Skin of body (tissue), 2 donors: ENCODE data around the gene GJD3. TPM values are rescaled to one million over a fixed set of nuclear protein-coding genes. Genes with fewer than 3 reads are reported as not detected.
"Not testable (repeated sequence)": the region's sequence is repeated elsewhere in the genome, so short reads cannot be mapped to it uniquely, and the experiment has no call there.

Source experiments
- DNase-seq: peaks from one replicate; lab custom pipeline; 2025; lab: John Stamatoyannopoulos, UW
- total RNA-seq: library from RNA; depleted of rRNA; stranded (reverse); fragments of >200 nt; gene quantifications from one replicate; pipeline ENCODE4 v1.2.3, GENCODE V29; 2014

Gene GJD3
- not detected for total RNA-seq

GRCh38 chr17:40364121-40364861, at the start of gene GJD3:
TSS of gene GJD3 (minus strand) at chr17:40364737. CDS start at chr17:40363815, 922 bp downstream.
- no peak for DNase-seq

GRCh38 chr17:40414312-40414711, 49.8 kb upstream of the GJD3 start:
- DNase-seq: not testable (repeated sequence)

- DNase-seq: no peak
Observed at GRCh38 chr17:40412880-40413279, 48.3 kb upstream of the GJD3 start.

GRCh38 chr17:40411821-40412220, 47.3 kb upstream of the GJD3 start:
- DNase-seq: no peak

GRCh38 chr17:40410082-40410481, 45.5 kb upstream of the GJD3 start:
- DNase-seq: no peak

- DNase-seq: not testable (repeated sequence)
Observed at GRCh38 chr17:40409540-40409939, 45.0 kb upstream of the GJD3 start.

GRCh38 chr17:40407460-40407859, 42.9 kb upstream of the GJD3 start:
- DNase-seq: no peak

GRCh38 chr17:40404003-40404402, 39.5 kb upstream of the GJD3 start:
- DNase-seq: no peak

GRCh38 chr17:40402668-40403067, 38.1 kb upstream of the GJD3 start:
- no peak for DNase-seq

- no peak for DNase-seq
Observed at GRCh38 chr17:40399185-40399584, 34.6 kb upstream of the GJD3 start.

- not testable (repeated sequence) for DNase-seq
Observed at GRCh38 chr17:40386555-40386954, 22.0 kb upstream of the GJD3 start.

GRCh38 chr17:40382251-40382650, 17.7 kb upstream of the GJD3 start:
- DNase-seq: no peak

GRCh38 chr17:40378966-40379365, 14.4 kb upstream of the GJD3 start:
- no peak for DNase-seq

GRCh38 chr17:40377832-40378231, 13.3 kb upstream of the GJD3 start:
- DNase-seq: no peak

- DNase-seq: not testable (repeated sequence)
Observed at GRCh38 chr17:40376541-40376940, 12.0 kb upstream of the GJD3 start.

GRCh38 chr17:40375786-40376185, 11.2 kb upstream of the GJD3 start:
- DNase-seq: not testable (repeated sequence)

GRCh38 chr17:40374821-40375498, 10.4 kb upstream of the GJD3 start:
- DNase-seq: no peak

- no peak for DNase-seq
Observed at GRCh38 chr17:40373999-40374398, 9.5 kb upstream of the GJD3 start.

GRCh38 chr17:40373324-40373723, 8.8 kb upstream of the GJD3 start:
- DNase-seq: no peak

- not testable (repeated sequence) for DNase-seq
Observed at GRCh38 chr17:40372644-40373043, 8.1 kb upstream of the GJD3 start.

GRCh38 chr17:40372031-40372430, 7.5 kb upstream of the GJD3 start:
- no peak for DNase-seq

GRCh38 chr17:40371261-40371929, 6.9 kb upstream of the GJD3 start:
- DNase-seq: no peak
